ENCODE results near the gene FAF2.
A peak's percentile ranks its signal among the peaks of the same experiment; 100 is the strongest.
"Not testable (repeated sequence)": the region's sequence is repeated elsewhere in the genome, so short reads cannot be mapped to it uniquely, and the experiment has no call there.

The FAF2 gene

GRCh38 chr5:176542596-176543427 is 94.6 kb downstream of the FAF2 start:
- no peak for DNase-seq (ENCODE audit: low spot score)
- no peak for FAIRE-seq

DNA sequence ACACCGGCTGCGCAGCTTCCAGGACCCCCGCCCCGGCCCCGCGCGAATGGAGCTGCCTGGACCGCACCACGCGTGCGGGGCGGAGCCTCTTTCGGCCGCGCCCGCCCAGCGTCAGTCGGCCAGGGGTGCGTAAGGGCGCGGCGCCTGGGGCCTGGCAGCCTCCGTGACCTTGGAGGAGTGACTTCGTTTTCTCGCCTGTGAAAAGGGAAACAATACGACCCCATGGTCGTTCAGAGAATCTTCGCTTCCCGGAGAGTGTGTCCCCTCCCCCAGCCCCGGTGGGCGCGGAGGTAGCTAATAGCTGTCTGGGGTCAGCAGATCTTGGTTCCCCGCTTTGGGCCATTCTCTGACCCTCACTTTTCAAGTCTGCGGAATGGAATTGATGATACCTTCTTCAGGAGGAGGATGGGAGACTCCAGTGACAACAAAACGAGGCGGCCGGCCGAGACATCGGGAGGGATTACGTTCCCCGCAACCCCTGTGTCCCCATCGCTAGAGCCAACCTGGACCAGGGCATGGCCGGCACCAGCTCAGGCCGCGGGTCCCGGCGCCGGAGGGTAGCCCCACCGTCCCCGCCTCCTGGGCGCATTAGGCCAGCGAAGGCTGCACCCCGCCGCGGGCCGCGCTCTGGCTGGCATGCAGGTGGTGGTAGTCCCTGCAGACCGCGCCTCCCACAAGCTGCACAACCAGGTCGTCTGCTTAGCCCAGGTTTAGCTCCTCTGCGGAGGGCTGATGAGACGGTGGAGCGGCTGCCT is 95.4 kb downstream of the FAF2 start:
- no peak for FAIRE-seq
- peak; percentile 14 for DNase-seq (ENCODE audit: low spot score)

DNA sequence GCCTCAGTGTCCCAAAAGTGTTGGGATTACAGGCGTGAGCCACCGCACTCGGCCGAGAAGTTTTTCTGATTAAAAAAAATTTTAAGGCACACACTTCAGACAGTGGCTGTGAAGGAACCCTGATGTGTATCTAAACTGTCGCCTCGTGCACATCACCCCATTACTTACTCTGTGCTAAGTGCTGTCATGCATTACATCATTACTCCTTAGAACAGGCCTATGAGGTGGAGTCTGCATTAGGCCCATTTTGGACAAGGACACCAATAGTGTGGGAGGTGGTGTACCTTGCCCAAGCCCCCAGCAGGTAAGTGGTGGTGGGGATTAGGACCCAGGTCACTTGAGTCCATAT is 97.2 kb downstream of the FAF2 start:
- no peak for FAIRE-seq
- DNase-seq (ENCODE audit: low spot score) = no peak

- DNase-seq (ENCODE audit: low spot score) (no peak), FAIRE-seq (no peak)
Observed at GRCh38 chr5:176545737-176546509, 97.7 kb downstream of the FAF2 start.

- FAIRE-seq = no peak
- DNase-seq (ENCODE audit: low spot score) = no peak
Observed at GRCh38 chr5:176547802-176548201, 99.6 kb downstream of the FAF2 start.

GRCh38 chr5:176548967-176549444 is 100.8 kb downstream of the FAF2 start, which contains the start of gene CDHR2:
Gene CDHR2, plus strand, starts transcription at chr5:176549342. Its CDS starts 16,011 bp downstream, at chr5:176565353.
- FAIRE-seq (no peak), DNase-seq (ENCODE audit: low spot score) (no peak)

- DNase-seq (ENCODE audit: low spot score) (no peak), FAIRE-seq (no peak)
Observed at GRCh38 chr5:176549871-176550270, 101.7 kb downstream of the FAF2 start.

DNA sequence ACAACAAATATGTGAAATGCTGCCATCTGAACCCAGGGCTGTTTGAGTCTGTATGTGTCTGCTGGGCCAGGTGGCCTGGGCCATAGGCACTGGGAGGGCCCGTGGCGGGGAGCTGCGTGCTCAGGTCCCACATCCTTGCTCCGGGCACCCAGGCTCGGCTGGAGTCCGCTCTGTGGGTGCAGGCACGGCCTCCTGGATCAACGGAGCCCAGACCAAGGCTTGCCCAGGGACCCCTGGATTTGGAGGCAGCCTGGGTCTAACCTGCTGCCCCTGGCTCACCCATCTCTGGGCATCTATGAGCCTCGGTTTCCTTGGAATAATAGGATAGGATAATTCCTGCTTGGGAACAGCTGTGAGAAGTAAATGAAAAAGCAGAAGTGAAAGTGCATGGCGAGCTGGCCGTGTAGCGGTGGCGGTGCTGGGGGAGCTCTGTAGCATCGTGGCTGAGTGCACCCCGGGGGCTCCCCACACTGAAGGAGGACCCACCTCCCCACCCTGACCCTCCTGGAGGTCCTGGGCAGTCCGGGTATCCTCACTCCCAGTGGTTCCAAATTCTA is 102.2 kb downstream of the FAF2 start:
- FAIRE-seq (no peak), DNase-seq (ENCODE audit: low spot score) (no peak)

DNA sequence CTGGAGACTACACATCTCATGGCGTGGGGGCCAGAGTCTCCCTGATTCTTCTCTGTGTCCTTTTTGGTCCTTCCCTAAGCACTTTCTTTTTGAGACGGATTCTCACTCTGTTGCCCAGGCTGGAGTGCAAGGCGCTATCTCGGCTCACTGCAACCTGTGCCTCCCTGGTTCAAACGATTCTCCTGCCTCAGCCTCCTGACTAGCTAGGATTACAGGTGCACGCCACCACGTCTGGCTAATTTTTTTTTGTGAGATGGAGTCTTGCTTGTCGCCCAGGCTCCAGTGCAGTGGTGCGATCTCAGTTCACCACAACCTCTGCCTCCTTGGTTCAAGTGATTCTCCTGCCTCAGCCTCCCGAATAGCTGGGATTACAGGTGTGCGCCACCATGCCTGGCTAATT is 102.8 kb downstream of the FAF2 start:
- not testable (repeated sequence) for FAIRE-seq; DNase-seq (ENCODE audit: low spot score)

GRCh38 chr5:176552332-176552869 is 104.2 kb downstream of the FAF2 start:
- FAIRE-seq (no peak), DNase-seq (ENCODE audit: low spot score) (no peak)

- DNase-seq (ENCODE audit: low spot score) (no peak), FAIRE-seq (no peak)
Observed at GRCh38 chr5:176553260-176554085, 105.3 kb downstream of the FAF2 start.

GRCh38 chr5:176557846-176558245 is 109.7 kb downstream of the FAF2 start:
- DNase-seq (ENCODE audit: low spot score) (no peak), FAIRE-seq (no peak)

Data from RCC 7860 (cell line).